ENCODE data around the gene NHEJ1. TPM values are rescaled to one million over a fixed set of nuclear protein-coding genes. Genes with fewer than 3 reads are reported as not detected.

Gene NHEJ1
- total RNA-seq, 1 experiment from 2014 or later, result 16.4 TPM

DNA sequence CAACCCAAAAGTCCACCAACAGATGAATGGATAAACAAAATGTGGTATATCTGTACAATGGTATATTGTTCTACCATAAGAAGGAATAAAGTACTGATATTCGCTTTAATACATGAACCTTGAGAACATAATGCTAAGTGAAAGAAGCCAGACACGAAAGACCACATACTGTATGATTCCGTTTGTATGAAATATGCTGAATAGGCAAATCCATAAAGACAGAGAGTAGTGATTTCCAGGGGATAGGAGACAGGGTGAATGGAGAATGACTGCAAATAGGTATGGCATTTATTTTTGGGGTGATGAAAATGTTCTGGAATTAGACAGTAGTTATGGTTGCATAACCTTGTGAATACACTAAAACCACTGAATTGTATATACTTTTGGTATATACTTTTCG is 71.3 kb downstream of the NHEJ1 start:
- intact Hi-C loops (cut with micrococcal nuclease), result no loop called here

More for the DNA sequence above, 71.3 kb downstream of the NHEJ1 start:
- Histone ChIP-seq H4K20me1 (ENCODE audit: insufficient read depth) (no peaks in the 10 kb centered on the region), H3K9me3 (ENCODE audit: control insufficient read depth in 1 of 2, insufficient read depth in 1 of 2, low read depth in 1 of 2, low read length in 2 of 2) (no peaks in the 10 kb centered on the region), H3K9ac (ENCODE audit: low read length) (no peak overlapping the region), H3K4me1 (ENCODE audit: control insufficient read depth in 1 of 2, insufficient read depth in 2 of 2, low read length in 2 of 2) (no peaks in the 10 kb centered on the region), H3K27ac (ENCODE audit: low read depth, low read length) (no peak overlapping the region), H3K9me2 (ENCODE audit: insufficient read depth) (no peaks in the 10 kb centered on the region), H3K4me3 (replicated peaks in 1 of 2; ENCODE audit: low read depth in 1 of 2, low read length in 2 of 2) (no peak overlapping the region), H3K79me2 (ENCODE audit: insufficient read depth, low read length) (no peaks in the 10 kb centered on the region), H2AFZ (ENCODE audit: low read depth, low read length, poor library complexity, severe bottlenecking) (no peak overlapping the region), H3K27me3 (ENCODE audit: insufficient read depth, low read length) (no peaks in the 10 kb centered on the region), H3K4me2 (ENCODE audit: low read length) (no peak overlapping the region), H3K36me3 (ENCODE audit: control insufficient read depth in 1 of 2, insufficient read depth in 2 of 2, low read length in 2 of 2) (no peaks in the 10 kb centered on the region)
- no peak for DNase-seq (ENCODE audit: low read depth, low spot score)
- no peak for ATAC-seq
- TF ChIP-seq TCF7L2 (IDR thresholded peaks at IDR 0.05; ENCODE audit: borderline replicate concordance, extremely low read depth, insufficient read depth, insufficient read length) (no peak), POLR2A (IDR thresholded peaks at IDR 0.05; ENCODE audit: borderline replicate concordance, extremely low read depth, insufficient read depth, insufficient read length) (no peak), ELF1 (IDR thresholded peaks at IDR 0.05; ENCODE audit: borderline replicate concordance, low read depth) (no peak), EZH2phosphoT487 (IDR thresholded peaks at IDR 0.05; ENCODE audit: borderline replicate concordance) (no peak), CEBPB (IDR thresholded peaks at IDR 0.05; ENCODE audit: low read depth) (no peak), RAD21 (IDR thresholded peaks at IDR 0.05; ENCODE audit: low read depth) (no peak), YY1 (IDR thresholded peaks at IDR 0.05; ENCODE audit: extremely low read depth, insufficient replicate concordance, low read depth, low read length) (no peak), FOSL1 (IDR thresholded peaks at IDR 0.05; ENCODE audit: low read depth) (no peak), EZH2 (IDR thresholded peaks at IDR 0.05) (no peak), POLR2AphosphoS5 (IDR thresholded peaks at IDR 0.05; ENCODE audit: low read depth, low read length) (no peak), JUND (IDR thresholded peaks at IDR 0.05) (no peak), CBX3 (IDR thresholded peaks at IDR 0.05; ENCODE audit: low read depth) (no peak), EGR1 (IDR thresholded peaks at IDR 0.05; ENCODE audit: low read depth) (no peak), ZBTB33 (IDR thresholded peaks at IDR 0.05; ENCODE audit: extremely low read depth, insufficient replicate concordance, low read length) (no peak), ZNF274 (IDR thresholded peaks at IDR 0.05; ENCODE audit: low read depth, low read length) (no peak), SP1 (IDR thresholded peaks at IDR 0.05; ENCODE audit: low read depth) (no peak)
- TF ChIP-seq, protein P1, sequence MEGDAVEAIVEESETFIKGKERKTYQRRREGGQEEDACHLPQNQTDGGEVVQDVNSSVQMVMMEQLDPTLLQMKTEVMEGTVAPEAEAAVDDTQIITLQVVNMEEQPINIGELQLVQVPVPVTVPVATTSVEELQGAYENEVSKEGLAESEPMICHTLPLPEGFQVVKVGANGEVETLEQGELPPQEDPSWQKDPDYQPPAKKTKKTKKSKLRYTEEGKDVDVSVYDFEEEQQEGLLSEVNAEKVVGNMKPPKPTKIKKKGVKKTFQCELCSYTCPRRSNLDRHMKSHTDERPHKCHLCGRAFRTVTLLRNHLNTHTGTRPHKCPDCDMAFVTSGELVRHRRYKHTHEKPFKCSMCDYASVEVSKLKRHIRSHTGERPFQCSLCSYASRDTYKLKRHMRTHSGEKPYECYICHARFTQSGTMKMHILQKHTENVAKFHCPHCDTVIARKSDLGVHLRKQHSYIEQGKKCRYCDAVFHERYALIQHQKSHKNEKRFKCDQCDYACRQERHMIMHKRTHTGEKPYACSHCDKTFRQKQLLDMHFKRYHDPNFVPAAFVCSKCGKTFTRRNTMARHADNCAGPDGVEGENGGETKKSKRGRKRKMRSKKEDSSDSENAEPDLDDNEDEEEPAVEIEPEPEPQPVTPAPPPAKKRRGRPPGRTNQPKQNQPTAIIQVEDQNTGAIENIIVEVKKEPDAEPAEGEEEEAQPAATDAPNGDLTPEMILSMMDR (IDR thresholded peaks at IDR 0.05 in 2 of 3, conservative IDR thresholded peaks at IDR 0.05 in 1 of 3; ENCODE audit: borderline replicate concordance in 1 of 3, insufficient read depth in 1 of 3, low read depth in 2 of 3, low read length in 2 of 3), result no peak
- TF ChIP-seq, protein P2, sequence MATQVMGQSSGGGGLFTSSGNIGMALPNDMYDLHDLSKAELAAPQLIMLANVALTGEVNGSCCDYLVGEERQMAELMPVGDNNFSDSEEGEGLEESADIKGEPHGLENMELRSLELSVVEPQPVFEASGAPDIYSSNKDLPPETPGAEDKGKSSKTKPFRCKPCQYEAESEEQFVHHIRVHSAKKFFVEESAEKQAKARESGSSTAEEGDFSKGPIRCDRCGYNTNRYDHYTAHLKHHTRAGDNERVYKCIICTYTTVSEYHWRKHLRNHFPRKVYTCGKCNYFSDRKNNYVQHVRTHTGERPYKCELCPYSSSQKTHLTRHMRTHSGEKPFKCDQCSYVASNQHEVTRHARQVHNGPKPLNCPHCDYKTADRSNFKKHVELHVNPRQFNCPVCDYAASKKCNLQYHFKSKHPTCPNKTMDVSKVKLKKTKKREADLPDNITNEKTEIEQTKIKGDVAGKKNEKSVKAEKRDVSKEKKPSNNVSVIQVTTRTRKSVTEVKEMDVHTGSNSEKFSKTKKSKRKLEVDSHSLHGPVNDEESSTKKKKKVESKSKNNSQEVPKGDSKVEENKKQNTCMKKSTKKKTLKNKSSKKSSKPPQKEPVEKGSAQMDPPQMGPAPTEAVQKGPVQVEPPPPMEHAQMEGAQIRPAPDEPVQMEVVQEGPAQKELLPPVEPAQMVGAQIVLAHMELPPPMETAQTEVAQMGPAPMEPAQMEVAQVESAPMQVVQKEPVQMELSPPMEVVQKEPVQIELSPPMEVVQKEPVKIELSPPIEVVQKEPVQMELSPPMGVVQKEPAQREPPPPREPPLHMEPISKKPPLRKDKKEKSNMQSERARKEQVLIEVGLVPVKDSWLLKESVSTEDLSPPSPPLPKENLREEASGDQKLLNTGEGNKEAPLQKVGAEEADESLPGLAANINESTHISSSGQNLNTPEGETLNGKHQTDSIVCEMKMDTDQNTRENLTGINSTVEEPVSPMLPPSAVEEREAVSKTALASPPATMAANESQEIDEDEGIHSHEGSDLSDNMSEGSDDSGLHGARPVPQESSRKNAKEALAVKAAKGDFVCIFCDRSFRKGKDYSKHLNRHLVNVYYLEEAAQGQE (IDR thresholded peaks at IDR 0.05; ENCODE audit: low read depth), result no peak
- ChIA-PET CTCF (no interaction called here), RAD21 (ENCODE audit: low non-redundant PET in 1 of 2, low total read pairs in 2 of 2, uncharacterized antibody in 2 of 2, unreplicated experiment in 2 of 2) (no interaction called here), POLR2A (no interaction called here)
- BruUV-seq (replicated peaks), result no TSS peak

Measured in HCT116 (cell line).